ENCODE results near the gene KDM4F. TPM values are rescaled to one million over a fixed set of nuclear protein-coding genes. Genes with fewer than 3 reads are reported as not detected.

Gene KDM4F
- total RNA-seq, 1 donor from 2014 or later, result not detected

DNA sequence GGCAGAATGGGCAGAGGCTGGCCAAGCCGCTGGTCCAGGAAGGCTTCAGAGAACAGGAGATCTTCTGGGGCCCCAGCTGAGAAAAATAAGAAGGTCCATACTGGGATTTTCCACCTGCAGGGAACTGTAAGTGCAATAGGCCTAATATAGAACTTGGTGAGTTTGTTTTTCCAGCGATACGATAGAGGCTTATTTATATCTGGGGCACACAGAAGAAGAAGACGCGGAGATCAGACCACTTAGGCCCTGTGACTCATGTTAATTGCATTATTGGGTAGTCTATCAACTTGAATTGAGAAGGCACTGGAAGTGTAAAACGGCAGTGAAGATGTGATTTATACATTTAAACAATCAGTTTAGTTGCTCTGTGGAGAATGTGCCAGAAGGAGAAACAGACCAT lies 9.8 kb downstream of the KDM4F start:
- intact Hi-C loops (cut with micrococcal nuclease), result no loop called here

DNA sequence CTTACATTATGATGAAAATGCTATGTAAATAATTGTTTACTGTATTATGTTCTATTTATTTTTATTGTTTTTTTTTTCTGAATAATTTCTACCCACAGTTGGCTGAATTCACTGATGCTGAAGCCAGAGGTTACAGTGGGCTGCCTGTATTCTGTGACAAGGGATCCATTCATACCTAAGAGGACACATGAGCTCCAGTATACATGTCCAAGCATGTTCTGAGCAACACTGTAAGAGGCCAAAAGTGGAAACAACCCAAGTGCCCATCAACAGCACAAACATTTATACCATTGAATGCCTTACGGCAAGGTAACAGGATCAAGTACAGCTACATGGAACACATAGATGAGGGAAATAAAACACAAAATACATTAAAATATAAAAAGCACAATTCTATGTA lies 16.1 kb downstream of the KDM4F start:
- intact Hi-C loops (cut with micrococcal nuclease), result loop anchor here (5.0 to 10.0 kb wide), 5 partner anchors 301 to 1868 kb away; partner anchors contain the start of genes AMOTL1, ANKRD49, MRE11 and PANX1

DNA sequence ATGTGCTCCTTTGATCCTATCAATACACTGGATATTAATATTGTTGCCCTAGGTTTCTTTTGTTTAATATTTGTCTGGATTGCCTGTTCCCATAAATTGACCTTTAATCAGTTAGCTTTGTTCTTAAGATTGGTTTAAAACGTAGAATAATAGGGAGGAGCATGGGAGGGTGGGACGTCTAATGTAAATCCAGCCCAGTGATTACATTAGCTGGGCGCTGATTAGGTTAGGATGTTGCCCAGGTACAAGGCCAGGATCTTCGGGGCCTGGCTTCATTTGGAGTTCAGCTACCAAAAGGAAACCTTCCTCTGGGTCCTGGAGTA lies 17.5 kb downstream of the KDM4F start, which contains the start of gene SRSF8:
Gene SRSF8 (plus strand): TSS at position 204 of the 323 bp plus-strand sequence. CDS start 308 bp downstream, outside the sequence.
- intact Hi-C loops (cut with micrococcal nuclease), result loop anchor here (1.0 to 10.0 kb wide), 6 partner anchors 93 to 1869 kb away; partner anchors contain the start of genes AMOTL1, ANKRD49, CWC15 and KDM4D

DNA sequence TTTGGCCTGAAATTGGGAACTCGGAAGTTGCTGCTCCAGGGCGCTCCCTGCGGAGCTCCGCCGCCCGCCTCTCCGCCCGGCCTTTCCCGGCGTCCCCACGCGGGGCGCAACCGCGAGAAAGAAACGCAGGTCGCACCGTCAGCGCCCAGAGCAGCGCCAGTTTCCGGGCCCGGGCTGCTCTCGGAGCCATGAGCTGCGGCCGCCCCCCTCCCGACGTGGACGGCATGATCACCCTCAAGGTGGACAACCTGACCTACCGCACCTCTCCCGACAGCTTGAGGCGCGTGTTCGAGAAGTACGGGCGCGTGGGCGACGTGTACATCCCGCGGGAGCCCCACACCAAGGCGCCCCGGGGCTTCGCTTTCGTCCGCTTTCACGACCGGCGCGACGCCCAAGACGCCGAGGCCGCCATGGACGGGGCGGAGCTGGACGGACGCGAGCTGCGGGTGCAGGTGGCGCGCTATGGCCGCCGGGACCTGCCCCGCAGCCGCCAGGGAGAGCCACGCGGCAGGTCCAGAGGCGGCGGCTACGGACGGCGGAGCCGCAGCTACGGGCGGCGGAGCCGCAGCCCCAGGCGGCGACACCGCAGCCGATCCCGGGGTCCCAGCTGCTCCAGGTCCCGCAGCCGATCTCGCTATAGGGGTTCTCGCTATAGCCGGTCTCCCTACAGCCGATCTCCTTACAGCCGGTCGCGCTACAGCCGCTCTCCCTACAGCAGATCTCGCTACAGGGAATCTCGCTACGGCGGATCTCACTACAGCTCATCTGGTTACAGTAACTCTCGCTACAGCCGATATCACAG lies 18.0 kb downstream of the KDM4F start:
- intact Hi-C loops (cut with micrococcal nuclease), result loop anchor here (1.0 to 10.0 kb wide), 6 partner anchors 94 to 1870 kb away; partner anchors contain the start of genes AMOTL1, ANKRD49, CWC15 and KDM4D

DNA sequence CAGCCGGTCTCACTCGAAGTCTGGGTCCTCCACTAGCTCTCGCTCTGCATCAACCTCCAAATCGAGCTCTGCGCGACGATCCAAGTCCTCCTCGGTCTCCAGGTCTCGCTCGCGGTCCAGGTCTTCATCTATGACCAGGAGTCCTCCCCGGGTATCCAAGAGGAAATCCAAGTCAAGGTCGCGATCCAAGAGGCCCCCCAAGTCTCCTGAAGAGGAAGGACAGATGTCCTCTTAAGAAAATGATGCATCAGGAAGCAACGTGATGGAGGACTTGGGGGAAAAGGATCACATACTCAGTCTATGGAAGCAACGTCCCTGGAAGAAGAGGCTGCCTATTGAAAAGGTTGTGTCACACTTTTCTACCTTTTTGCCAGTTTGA lies 18.6 kb downstream of the KDM4F start:
- intact Hi-C loops (cut with micrococcal nuclease), result loop anchor here (1.0 to 10.0 kb wide), 11 partner anchors 21 to 1871 kb away; partner anchors contain the start of genes AMOTL1, ANKRD49, CWC15 and ENDOD1

DNA sequence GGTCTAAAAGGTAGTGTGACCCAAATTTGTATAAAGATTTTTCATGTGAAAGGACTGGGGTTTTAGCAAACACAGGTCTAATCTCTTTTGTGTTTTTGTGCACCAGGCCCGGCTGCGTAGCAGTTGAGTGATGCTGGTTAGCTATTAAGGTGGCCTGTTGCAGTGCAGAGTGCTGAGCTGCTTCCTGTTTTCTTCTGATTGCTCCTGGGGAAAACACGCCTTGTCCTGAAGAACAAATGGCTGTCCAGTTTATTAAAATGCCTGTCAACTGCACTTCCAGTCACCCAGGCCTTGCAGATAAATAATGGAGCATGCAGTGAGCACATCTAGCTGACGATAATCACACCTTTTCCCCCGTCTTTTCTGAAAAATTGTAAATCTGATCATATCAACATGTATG lies 19.3 kb downstream of the KDM4F start:
- intact Hi-C loops (cut with micrococcal nuclease), result loop anchor here (1.0 to 10.0 kb wide), 10 partner anchors 21 to 1871 kb away; partner anchors contain the start of genes AMOTL1, ANKRD49, ENDOD1 and FAM76B

DNA sequence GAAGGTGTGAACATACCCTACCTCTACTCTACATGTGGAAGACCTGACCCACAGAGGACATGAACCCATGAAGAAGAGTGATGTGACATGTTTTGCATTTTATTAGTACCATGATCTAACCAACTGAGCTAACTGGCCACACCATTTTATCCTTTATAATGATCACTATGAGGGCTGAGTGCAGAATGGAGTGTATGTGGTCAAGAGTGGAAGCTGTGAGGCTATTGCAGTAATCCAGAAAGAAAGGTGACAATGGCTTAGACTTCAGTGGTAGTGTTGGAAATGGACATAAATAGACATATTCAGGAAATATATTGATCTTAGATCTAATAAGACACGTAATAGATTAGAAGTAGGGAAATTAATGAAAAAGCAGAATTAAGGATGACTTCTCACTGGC lies 21.2 kb downstream of the KDM4F start:
- intact Hi-C loops (cut with micrococcal nuclease), result no loop called here

DNA sequence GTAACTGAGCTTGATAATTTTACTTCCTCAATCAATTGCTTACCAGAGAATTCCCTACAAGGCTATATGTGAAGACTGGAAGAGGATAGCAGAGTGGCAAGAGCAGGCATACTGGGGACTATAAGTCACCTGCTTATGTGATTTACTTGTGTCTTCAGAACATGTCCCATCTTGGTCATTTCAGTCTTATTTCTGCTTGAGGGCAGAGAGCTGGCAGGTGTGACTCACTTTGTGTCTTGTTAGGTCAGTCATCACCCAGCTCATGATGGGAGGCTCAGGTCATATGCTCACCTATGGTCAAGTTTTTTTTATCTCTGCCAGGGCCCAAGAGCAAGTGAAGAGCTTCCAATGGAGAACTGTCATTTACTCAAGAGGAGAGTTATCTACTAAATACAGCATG lies 23.7 kb downstream of the KDM4F start:
- intact Hi-C loops (cut with micrococcal nuclease), result no loop called here

DNA sequence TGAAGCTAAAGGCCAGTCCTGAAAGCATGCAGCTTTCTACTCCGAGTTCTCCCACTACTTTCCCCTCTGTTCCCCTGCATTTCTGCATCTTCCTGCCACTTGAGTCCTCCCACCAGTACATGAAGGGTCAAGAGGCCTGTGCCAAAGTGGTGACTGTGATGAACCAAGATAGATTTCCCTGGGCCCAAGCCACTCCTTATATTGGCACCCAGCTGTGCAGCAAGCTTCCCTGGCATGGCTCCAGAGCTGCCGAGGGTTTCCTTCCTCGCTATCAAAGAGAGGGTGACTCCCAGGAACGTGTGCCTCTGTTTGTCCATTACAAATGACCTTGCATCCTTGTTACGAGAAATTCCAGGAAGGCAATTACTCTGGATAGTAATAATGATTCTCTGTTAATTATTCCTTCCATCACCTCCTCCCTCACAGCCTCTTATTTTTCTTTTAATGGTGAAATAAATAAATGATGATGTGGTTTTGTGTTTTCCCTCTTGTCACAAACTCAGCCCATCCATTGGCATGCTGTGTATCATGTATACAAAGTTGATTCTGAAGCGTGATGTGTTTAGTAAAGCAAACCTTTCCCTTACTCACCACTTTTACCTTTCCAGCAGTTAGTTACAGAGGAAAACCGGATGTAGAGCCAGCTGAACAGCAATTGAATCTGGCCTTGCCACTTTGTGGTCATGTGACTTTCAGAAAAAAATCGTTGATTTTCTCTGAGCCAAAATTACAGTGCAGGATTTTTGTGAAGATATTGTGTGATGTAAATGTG lies 25.8 kb downstream of the KDM4F start:
- intact Hi-C loops (cut with micrococcal nuclease), result no loop called here

DNA sequence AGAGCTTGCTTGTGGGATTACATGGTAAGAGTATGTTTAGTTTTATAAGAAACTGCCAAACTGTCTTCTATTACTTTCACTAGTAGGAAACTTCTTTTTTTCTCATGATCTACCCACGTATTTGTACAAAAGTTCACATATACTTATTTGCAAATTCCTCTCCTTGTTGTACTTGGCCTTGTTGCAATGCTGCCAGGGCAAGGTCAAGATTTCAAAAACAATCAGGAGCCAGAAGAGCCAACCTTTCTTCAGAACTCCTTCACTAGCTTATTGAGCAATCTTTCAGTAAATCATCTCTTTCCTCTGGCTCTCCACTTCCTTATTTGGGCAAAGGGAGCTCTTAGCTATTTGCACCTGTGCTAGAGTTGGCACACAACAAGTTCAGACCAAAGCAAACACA lies 27.2 kb downstream of the KDM4F start:
- intact Hi-C loops (cut with micrococcal nuclease), result no loop called here

DNA sequence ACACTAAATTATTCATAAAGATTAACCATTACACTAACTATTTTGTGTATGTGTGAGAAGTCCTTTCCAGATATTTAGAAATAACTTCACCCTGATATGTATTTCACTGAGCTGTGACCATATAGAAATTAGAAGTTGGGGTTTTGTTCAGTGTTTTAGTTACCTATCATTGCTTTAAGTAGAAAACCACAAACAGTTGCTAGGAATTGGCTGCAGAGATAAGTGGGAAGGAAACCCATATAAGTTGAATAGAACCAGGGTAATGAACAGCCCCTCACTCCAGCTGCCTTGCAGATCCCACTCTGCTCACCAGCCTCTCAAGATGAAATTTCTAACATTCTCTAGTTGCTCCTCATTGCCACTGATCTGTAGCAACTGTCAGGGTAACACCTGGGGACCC lies 27.8 kb downstream of the KDM4F start:
- intact Hi-C loops (cut with micrococcal nuclease), result no loop called here

DNA sequence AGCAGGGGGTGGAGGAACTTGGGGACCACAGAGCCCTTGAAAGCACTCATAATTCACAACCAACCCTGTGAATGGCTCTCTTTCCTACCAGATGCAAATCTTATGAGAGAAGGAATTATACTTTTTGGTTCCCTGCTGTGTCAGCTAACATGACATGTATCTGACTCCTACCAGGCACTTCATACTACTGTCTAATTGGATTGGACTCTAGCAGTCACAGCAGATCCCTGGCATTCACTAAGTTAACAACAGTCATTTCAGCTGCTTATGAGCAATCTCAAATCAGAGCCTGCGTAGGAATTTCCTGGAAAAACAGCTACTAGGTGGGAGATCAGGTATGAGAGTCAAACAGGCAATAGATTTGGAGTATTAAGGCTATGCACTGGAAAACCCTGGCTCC lies 29.3 kb downstream of the KDM4F start:
- intact Hi-C loops (cut with micrococcal nuclease), result no loop called here

DNA sequence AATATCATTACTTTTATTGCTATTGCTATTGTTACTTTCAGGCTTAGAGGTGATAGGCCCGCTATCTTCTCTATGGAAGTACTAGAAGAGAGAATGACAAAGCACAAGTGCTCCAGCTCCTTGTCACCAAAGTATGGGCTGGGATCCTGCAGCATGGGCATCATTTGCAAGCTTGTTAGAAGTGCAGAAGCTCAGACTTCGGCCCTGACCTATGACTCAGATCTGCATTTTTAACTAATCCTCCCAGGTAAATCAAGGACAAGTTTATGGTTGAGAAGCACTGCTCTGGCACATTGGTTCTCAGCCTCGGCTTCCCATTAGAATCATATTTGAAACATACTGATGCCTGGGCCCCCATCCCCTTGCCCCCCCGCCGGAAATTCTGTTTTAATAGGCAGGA lies 31.8 kb downstream of the KDM4F start:
- intact Hi-C loops (cut with micrococcal nuclease), result loop anchor here (10.0 kb wide), 1 partner anchor 1336 kb away; the partner anchor contains the start of genes C11orf54 and TAF1D

DNA sequence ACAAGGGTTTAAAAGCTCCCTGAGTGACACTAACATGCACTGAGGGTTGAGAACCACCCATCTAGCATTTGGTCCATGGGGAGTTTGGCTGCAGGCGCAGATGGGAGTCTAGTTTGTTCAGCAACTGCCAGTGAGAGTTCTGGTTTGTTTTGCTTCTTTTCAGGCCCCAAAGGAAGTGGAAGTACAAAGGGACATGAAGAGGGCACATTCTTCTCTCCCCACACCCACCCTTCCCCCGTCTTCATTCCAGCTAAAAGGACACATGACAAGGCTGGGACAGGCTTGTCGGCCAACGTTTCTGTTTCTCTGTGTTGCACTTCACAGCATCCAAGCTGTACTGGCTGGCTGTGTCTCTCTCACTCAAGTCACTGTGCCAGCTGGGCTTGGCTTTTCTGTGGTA lies 32.2 kb downstream of the KDM4F start:
- intact Hi-C loops (cut with micrococcal nuclease), result loop anchor here (10.0 kb wide), 1 partner anchor 1337 kb away; the partner anchor contains the start of genes C11orf54 and TAF1D

DNA sequence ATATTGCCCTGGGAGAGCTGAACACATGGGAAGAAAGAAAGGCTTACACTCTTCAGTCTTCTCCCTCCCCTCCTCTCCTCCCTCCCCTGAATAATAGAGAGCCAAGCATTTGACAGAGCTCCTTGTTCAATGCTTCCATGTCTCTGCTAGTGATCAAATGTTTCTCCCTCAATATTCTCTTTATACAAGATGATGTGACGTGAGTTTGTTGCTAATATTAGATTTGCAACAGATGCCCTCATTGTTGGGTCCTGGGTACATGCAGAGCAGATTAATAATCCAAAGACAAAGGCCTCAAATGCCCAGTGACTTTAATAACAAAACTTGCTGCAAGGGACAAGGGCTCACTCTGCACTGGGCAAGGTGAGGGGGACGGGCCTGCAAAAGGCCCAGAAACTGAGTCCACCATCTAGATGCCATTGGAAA lies 33.4 kb downstream of the KDM4F start:
- intact Hi-C loops (cut with micrococcal nuclease), result loop anchor here (10.0 kb wide), 1 partner anchor 1338 kb away; the partner anchor contains the start of genes C11orf54 and TAF1D

DNA sequence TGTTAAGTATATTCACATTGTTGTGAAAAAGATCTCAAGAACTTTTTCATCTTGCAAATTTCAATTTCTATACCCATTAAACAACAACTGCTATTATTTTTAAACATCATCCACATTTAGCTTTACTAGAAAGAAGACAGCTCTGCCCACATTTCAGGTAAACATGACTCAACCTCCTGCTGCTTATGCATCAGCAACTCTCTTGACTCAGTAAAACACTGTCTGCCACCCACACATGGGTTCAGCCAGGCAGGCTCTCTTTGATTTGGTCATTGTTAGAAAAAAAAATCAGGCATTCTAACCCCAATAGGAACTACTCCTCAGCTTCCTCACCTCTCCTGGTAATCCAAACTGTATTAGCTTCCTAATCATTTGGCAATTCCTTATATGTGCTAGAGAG lies 35.3 kb downstream of the KDM4F start:
- intact Hi-C loops (cut with micrococcal nuclease), result loop anchor here (10.0 kb wide), 1 partner anchor 1340 kb away; the partner anchor contains the start of genes C11orf54 and TAF1D

DNA sequence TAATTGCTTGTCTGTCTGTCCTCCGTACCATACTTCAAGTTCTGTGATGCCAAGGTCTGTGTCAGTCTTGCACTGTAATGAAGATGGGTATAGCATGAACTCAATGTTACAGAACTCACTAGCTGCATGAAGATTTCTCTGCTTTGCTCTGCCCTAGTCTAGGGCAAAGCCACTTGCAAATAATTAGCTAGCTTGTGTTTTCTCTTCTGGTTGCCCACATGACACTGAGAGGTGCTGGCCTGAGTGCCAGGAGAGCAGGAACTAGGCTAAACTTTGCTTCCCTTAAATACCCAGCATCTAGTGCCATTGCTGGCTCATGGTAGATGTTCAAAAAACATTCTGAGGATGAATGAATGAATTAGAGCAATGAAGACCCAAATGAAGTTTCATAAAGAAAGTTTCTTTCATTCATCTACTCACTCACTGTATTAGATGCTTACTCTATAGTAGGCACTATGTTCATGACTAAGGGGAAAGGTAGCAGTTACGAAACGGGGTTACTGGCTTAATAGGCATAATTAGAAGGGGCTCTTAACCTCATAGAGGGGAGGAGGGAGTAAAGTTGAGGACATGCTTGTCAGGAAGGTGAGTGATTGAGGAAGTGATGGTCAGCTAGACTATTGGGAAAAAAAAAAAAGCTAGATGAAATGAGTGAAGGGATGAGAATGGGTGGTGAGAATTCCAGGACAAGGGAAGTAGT lies 36.0 kb downstream of the KDM4F start:
- intact Hi-C loops (cut with micrococcal nuclease), result loop anchor here (5.0 to 10.0 kb wide), 2 partner anchors 617 to 1340 kb away; partner anchors contain the start of genes C11orf54 and TAF1D

DNA sequence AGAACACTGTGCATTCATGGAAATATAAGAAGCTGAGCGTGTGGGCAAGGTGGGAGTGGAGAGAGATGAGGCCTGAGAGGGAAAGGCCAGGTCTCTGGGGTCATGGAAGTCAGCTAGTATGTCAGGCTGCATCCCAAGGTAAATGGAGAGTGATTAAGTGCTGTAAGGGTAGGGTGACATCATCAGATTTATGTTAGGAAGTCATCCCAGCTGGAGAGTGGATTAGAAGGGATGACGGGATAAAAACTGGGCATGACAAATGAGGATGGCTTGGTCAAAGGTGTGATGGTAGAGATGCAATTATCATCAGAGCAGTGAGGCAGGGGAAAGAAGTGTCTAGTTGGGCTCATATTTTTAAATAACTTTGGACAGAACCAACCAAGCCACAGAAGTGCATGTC lies 36.9 kb downstream of the KDM4F start:
- intact Hi-C loops (cut with micrococcal nuclease), result loop anchor here (5.0 to 10.0 kb wide), 2 partner anchors 616 to 1341 kb away; partner anchors contain the start of genes C11orf54 and TAF1D

DNA sequence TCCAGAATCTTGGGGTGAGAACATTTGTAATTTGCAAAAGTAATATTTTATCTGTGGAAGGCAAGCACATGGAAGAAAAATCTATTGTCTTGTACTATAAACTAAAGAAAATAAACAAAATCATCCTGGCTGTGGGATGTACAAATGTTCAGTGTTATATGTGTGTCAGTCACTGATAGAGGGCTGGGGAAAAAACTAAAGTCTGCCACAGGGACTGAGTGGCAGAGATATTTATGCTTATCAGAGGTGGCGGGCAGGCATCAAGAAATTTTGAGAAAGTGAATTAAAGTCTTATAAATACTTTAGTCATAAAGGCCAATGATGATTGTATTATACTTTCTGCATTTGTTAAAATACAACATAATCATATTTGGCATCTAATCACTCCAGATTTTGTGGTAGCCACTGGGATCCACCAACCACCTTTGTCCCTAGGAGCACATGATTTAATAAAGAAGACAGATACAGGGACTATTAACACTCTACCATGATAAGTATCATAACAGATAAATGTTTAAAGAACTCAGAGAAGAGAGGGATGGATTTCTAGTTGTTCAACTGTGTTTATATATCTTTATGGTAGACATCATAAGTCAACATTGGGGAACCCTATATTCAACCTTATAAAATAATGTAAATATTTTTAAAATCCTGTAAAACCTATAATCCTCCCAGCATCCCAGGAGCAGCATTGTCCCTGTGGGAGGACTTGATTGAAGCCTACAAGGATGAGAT lies 37.8 kb downstream of the KDM4F start:
- intact Hi-C loops (cut with micrococcal nuclease), result loop anchor here (5.0 to 10.0 kb wide), 2 partner anchors 615 to 1342 kb away; partner anchors contain the start of genes C11orf54 and TAF1D
